ENCODE data around the gene ELP1.
"Not testable (repeated sequence)": the region's sequence is repeated elsewhere in the genome, so short reads cannot be mapped to it uniquely, and the experiment has no call there.

The ELP1 gene

GRCh38 chr9:108839561-108839960 is 94.4 kb downstream of the ELP1 start:
- H3K36me3 ChIP-seq (ENCODE audit: control insufficient read depth, insufficient read depth, low read length); H3K9ac ChIP-seq (ENCODE audit: low read length); H3K27me3 ChIP-seq (ENCODE audit: control insufficient read depth, insufficient read depth, low read length); H3K4me1 ChIP-seq (ENCODE audit: control insufficient read depth, insufficient read depth, low read length); H3K4me3 ChIP-seq (ENCODE audit: low read length); H3K9me3 ChIP-seq (ENCODE audit: control insufficient read depth, low read length): not testable (repeated sequence)

GRCh38 chr9:108838017-108838416 is 95.9 kb downstream of the ELP1 start:
- no peak overlapping the region for H3K4me3 ChIP-seq (ENCODE audit: low read length)
- no peaks in the 10 kb centered on the region for H3K4me1 ChIP-seq (ENCODE audit: control insufficient read depth, insufficient read depth, low read length)
- H3K9ac ChIP-seq (ENCODE audit: low read length): no peak overlapping the region
- H3K9me3 ChIP-seq (ENCODE audit: control insufficient read depth, low read length): no peaks in the 10 kb centered on the region
- no peaks in the 10 kb centered on the region for H3K36me3 ChIP-seq (ENCODE audit: control insufficient read depth, insufficient read depth, low read length)
- no peaks in the 10 kb centered on the region for H3K27me3 ChIP-seq (ENCODE audit: control insufficient read depth, insufficient read depth, low read length)

DNA sequence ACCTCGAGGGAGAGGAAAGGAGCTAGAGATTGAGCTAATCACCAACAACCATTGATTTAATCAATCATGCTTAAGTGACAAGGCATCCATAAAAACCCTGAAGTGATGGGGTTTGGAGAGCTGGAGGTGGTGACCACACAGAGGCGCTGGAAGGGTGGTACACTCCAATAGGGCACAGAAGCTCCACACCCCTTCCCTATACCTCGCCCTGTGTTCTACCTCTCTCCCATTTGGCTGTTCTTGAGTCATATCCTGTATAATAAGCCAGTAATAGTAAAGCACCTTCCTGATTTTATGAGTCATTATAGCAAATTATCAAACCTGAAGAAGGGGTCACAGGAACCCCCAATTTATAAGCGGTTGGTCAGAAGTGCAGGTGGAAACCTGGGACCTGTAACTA is 96.4 kb downstream of the ELP1 start:
- no peak overlapping the region for H3K4me3 ChIP-seq (ENCODE audit: low read length)
- H3K9ac ChIP-seq (ENCODE audit: low read length): no peak overlapping the region
- no peaks in the 10 kb centered on the region for H3K4me1 ChIP-seq (ENCODE audit: control insufficient read depth, insufficient read depth, low read length)
- no peaks in the 10 kb centered on the region for H3K36me3 ChIP-seq (ENCODE audit: control insufficient read depth, insufficient read depth, low read length)
- H3K27me3 ChIP-seq (ENCODE audit: control insufficient read depth, insufficient read depth, low read length): no peaks in the 10 kb centered on the region
- no peaks in the 10 kb centered on the region for H3K9me3 ChIP-seq (ENCODE audit: control insufficient read depth, low read length)

DNA sequence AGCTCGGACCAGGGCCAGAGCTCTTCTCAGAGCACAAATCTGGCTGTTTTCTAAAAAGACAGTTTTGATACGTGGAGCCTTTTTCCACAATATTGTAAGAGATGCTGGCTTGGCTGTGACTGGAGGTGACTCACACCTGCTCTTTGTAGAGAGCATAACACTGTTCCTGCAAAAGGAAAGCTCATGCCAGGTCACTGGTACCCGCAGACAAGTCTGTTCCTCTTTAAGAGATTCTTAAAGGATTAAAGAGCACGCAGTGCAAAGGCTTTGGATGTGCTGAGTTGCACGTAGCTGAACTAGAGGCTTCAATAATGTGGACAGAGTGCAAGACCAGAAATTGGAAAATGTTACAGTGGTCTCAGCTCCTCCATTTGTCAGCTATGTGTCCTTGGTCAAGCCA is 97.1 kb downstream of the ELP1 start:
- H3K4me3 ChIP-seq (ENCODE audit: low read length): no peak overlapping the region
- no peak overlapping the region for H3K9ac ChIP-seq (ENCODE audit: low read length)
- H3K36me3 ChIP-seq (ENCODE audit: control insufficient read depth, insufficient read depth, low read length): no peaks in the 10 kb centered on the region
- no peaks in the 10 kb centered on the region for H3K27me3 ChIP-seq (ENCODE audit: control insufficient read depth, insufficient read depth, low read length)
- H3K4me1 ChIP-seq (ENCODE audit: control insufficient read depth, insufficient read depth, low read length): no peaks in the 10 kb centered on the region
- no peaks in the 10 kb centered on the region for H3K9me3 ChIP-seq (ENCODE audit: control insufficient read depth, low read length)

- Histone ChIP-seq H3K9ac (ENCODE audit: low read length) (no peak overlapping the region), H3K4me1 (ENCODE audit: control insufficient read depth, insufficient read depth, low read length) (no peaks in the 10 kb centered on the region), H3K27me3 (ENCODE audit: control insufficient read depth, insufficient read depth, low read length) (no peaks in the 10 kb centered on the region), H3K9me3 (ENCODE audit: control insufficient read depth, low read length) (no peaks in the 10 kb centered on the region), H3K36me3 (ENCODE audit: control insufficient read depth, insufficient read depth, low read length) (no peaks in the 10 kb centered on the region), H3K4me3 (ENCODE audit: low read length) (no peak overlapping the region)
Observed at GRCh38 chr9:108836319-108836718, 97.6 kb downstream of the ELP1 start.

DNA sequence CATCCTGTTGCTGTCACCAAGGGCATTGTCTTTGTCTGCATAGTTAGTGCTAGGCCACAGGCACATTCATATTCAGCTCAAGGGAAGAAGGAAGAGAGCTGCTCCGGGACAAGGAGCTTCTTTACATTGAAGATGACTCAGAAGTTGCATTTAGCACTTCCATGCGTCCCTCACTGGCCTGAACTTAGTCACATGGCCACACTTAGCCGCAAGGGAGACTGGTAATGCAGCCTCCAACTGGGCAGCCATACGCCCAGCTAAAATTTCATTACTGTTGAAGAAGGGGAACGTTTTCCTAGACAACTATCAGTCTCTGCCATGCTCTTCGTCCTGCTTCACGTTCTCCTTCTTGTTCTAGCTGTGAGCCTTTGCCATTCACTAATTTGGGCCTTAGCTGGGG is 98.1 kb downstream of the ELP1 start:
- Histone ChIP-seq H3K9ac (ENCODE audit: low read length) (no peak overlapping the region), H3K36me3 (ENCODE audit: control insufficient read depth, insufficient read depth, low read length) (no peaks in the 10 kb centered on the region), H3K4me1 (ENCODE audit: control insufficient read depth, insufficient read depth, low read length) (no peaks in the 10 kb centered on the region), H3K4me3 (ENCODE audit: low read length) (no peak overlapping the region), H3K9me3 (ENCODE audit: control insufficient read depth, low read length) (no peaks in the 10 kb centered on the region), H3K27me3 (ENCODE audit: control insufficient read depth, insufficient read depth, low read length) (no peaks in the 10 kb centered on the region)

- no peak overlapping the region for H3K4me3 ChIP-seq (ENCODE audit: low read length)
- H3K9me3 ChIP-seq (ENCODE audit: control insufficient read depth, low read length): no peaks in the 10 kb centered on the region
- no peaks in the 10 kb centered on the region for H3K36me3 ChIP-seq (ENCODE audit: control insufficient read depth, insufficient read depth, low read length)
- no peaks in the 10 kb centered on the region for H3K4me1 ChIP-seq (ENCODE audit: control insufficient read depth, insufficient read depth, low read length)
- H3K27me3 ChIP-seq (ENCODE audit: control insufficient read depth, insufficient read depth, low read length): no peaks in the 10 kb centered on the region
- no peak overlapping the region for H3K9ac ChIP-seq (ENCODE audit: low read length)
Observed at GRCh38 chr9:108834959-108835665, 98.8 kb downstream of the ELP1 start.

DNA sequence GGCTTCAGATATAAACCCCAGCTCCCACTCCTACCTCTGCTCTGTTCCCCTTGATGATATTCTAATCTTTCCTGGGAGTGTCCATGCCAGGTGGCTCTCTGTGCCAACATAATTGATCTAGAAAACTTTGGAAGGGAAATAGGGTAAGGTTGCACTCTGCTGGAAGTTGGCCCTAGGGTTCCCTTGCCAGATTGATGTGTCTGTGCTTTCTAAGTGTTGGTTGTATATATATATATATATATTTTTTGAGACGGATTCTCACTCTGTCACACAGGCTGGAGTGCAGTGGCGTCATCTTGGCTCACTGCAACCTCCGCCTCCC is 101.8 kb downstream of the ELP1 start:
- no peaks in the 10 kb centered on the region for H3K4me1 ChIP-seq (ENCODE audit: control insufficient read depth, insufficient read depth, low read length)
- no peak overlapping the region for H3K9ac ChIP-seq (ENCODE audit: low read length)
- no peaks in the 10 kb centered on the region for H3K27me3 ChIP-seq (ENCODE audit: control insufficient read depth, insufficient read depth, low read length)
- no peaks in the 10 kb centered on the region for H3K36me3 ChIP-seq (ENCODE audit: control insufficient read depth, insufficient read depth, low read length)
- H3K9me3 ChIP-seq (ENCODE audit: control insufficient read depth, low read length): no peaks in the 10 kb centered on the region
- no peak overlapping the region for H3K4me3 ChIP-seq (ENCODE audit: low read length)

DNA sequence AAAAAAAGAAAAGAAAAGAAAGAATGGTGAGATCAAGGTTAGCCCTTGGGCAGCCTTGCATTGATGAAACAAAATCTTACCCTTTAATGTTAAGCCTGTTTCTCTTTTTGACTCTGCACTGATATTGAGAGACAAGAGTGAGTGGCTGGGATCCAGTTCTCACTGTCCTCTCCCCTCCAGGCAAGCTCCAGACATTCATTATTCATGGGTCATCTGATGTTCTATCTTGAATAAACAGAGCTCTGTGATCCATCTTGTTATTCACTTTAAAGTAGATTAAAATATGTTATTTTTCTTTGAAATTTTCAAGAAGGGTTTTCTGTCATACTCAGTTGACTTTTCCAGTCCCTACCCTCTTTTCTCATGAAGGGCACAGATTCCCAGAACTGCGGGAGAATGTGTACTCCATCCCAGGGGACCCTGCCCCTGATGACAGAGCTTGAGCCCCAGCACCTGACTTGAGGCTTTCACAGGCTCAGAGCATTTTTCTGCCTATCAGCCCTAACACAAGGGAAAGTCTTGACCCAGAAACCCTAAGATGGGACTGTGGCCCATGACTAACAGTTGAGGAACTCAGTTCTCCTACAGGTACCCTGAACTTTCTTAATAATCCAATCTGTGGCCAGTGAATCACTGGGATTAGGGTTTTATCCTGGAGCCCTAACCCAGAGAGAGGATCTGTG is 102.3 kb downstream of the ELP1 start:
- Histone ChIP-seq H3K4me1 (ENCODE audit: control insufficient read depth, insufficient read depth, low read length) (no peaks in the 10 kb centered on the region), H3K9ac (ENCODE audit: low read length) (no peak overlapping the region), H3K9me3 (ENCODE audit: control insufficient read depth, low read length) (no peaks in the 10 kb centered on the region), H3K36me3 (ENCODE audit: control insufficient read depth, insufficient read depth, low read length) (no peaks in the 10 kb centered on the region), H3K4me3 (ENCODE audit: low read length) (no peak overlapping the region), H3K27me3 (ENCODE audit: control insufficient read depth, insufficient read depth, low read length) (no peaks in the 10 kb centered on the region)

GRCh38 chr9:108830272-108830671 is 103.7 kb downstream of the ELP1 start:
- Histone ChIP-seq H3K9ac (ENCODE audit: low read length) (no peak overlapping the region), H3K4me1 (ENCODE audit: control insufficient read depth, insufficient read depth, low read length) (no peaks in the 10 kb centered on the region), H3K4me3 (ENCODE audit: low read length) (no peak overlapping the region), H3K36me3 (ENCODE audit: control insufficient read depth, insufficient read depth, low read length) (no peaks in the 10 kb centered on the region), H3K27me3 (ENCODE audit: control insufficient read depth, insufficient read depth, low read length) (no peaks in the 10 kb centered on the region), H3K9me3 (ENCODE audit: control insufficient read depth, low read length) (no peaks in the 10 kb centered on the region)

DNA sequence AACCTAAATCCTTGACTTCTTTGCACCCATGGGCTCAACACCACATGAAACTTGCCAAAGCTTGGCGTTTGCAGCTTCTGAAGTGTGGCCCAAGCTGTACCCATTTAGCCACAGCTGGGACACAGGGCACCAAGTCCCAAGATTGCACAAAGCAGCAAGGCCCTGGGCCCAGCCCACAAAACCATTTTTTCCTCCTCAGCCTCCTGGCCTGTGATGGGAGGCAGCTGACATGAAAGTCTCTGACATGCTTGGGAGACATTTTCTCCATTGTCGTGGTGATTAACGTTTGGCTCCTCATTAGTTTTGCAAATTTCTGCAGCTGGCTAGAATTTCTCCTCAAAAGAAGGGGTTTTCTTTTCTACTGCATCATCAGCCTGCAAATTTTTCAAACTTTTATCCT is 110.1 kb downstream of the ELP1 start:
- no peaks in the 10 kb centered on the region for H3K9me3 ChIP-seq (ENCODE audit: control insufficient read depth, low read length)
- H3K36me3 ChIP-seq (ENCODE audit: control insufficient read depth, insufficient read depth, low read length): no peaks in the 10 kb centered on the region
- H3K9ac ChIP-seq (ENCODE audit: low read length): no peak overlapping the region
- no peaks in the 10 kb centered on the region for H3K4me1 ChIP-seq (ENCODE audit: control insufficient read depth, insufficient read depth, low read length)
- no peaks in the 10 kb centered on the region for H3K27me3 ChIP-seq (ENCODE audit: control insufficient read depth, insufficient read depth, low read length)
- H3K4me3 ChIP-seq (ENCODE audit: low read length): no peak overlapping the region
